CD14-positive monocyte (primary cell): ENCODE measurements around the gene TPCN1. TPM values are rescaled to one million over a fixed set of nuclear protein-coding genes. Genes with fewer than 3 reads are reported as not detected.
A peak's percentile ranks its signal among the peaks of the same experiment; 100 is the strongest.

Experiments
- DNase-seq, 3 donors: peaks; one replicate each; pipeline ENCODE4 v3.0.0-alpha.2; 2011 to 2022
- H2AFZ ChIP-seq: 2 replicates; pipeline ENCODE4 v1.6.0; 2012; ENCODE audit warnings: mild to moderate bottlenecking, low read depth, low read length, inconsistent platforms; ENCODE audit not compliant: insufficient read depth, poor library complexity, severe bottlenecking
- H3K27ac ChIP-seq, 2 donors: 1 replicate in 1 of 2; 2 replicates in 1 of 2; pipeline ENCODE4 v1.5.1; 2012 to 2013; ENCODE audit warnings: low read length in 2 of 2, control low read depth in 1 of 2, inconsistent platforms in 1 of 2, low read depth in 1 of 2, mild to moderate bottlenecking in 1 of 2
- H3K27me3 ChIP-seq, 2 donors: one replicate each; pipeline versions ENCODE4 v1.6.0 to v1.6.1; 2011 to 2013; ENCODE audit warnings: low read length in 2 of 2; ENCODE audit not compliant: control insufficient read depth in 2 of 2, insufficient read depth in 2 of 2
- H3K36me3 ChIP-seq, 2 donors: replicated peaks in 1 of 2; 1 replicate in 1 of 2; 2 replicates in 1 of 2; pipeline versions ENCODE4 v1.5.1 to v1.6.1; 2012 to 2013; ENCODE audit warnings: low read length in 2 of 2, control low read depth in 1 of 2, inconsistent platforms in 1 of 2, mild to moderate bottlenecking in 1 of 2; ENCODE audit not compliant: insufficient read depth in 2 of 2, control insufficient read depth in 1 of 2
- H3K4me1 ChIP-seq, 2 donors: 1 replicate in 1 of 2; 2 replicates in 1 of 2; pipeline versions ENCODE4 v1.5.1 to v1.6.1; 2012 to 2013; ENCODE audit warnings: low read length in 2 of 2, control low read depth in 1 of 2, inconsistent platforms in 1 of 2, mild to moderate bottlenecking in 1 of 2, moderate library complexity in 1 of 2; ENCODE audit not compliant: insufficient read depth in 2 of 2, control insufficient read depth in 1 of 2
- H3K4me2 ChIP-seq: replicated peaks from 2 replicates; pipeline ENCODE3; 2012; ENCODE audit warnings: low read length, moderate library complexity, mild to moderate bottlenecking; ENCODE audit not compliant: poor library complexity, severe bottlenecking; ENCODE audit errors: extremely low read depth
- H3K4me3 ChIP-seq, 3 experiments: fragments of 200-600 bp in 1 of 3; sonication (generic) in 1 of 3; replicated peaks in 1 of 3; 1 replicate in 2 of 3; 2 replicates in 1 of 3; pipeline ENCODE4 v1.5.1; 2011 to 2013; ENCODE audit warnings: low read length in 3 of 3, mild to moderate bottlenecking in 3 of 3, control low read depth in 2 of 3, low read depth in 2 of 3, inconsistent platforms in 1 of 3, moderate library complexity in 1 of 3
- H3K79me2 ChIP-seq: 2 replicates; pipeline ENCODE4 v1.6.0; 2012; ENCODE audit warnings: mild to moderate bottlenecking, control low read depth, inconsistent platforms, low read length, moderate library complexity; ENCODE audit not compliant: insufficient read depth
- H3K9ac ChIP-seq: 2 replicates; pipeline ENCODE4 v1.6.0; 2017; ENCODE audit warnings: low read length, mild to moderate bottlenecking; ENCODE audit not compliant: insufficient read depth, poor library complexity, severe bottlenecking
- H3K9me3 ChIP-seq, 2 donors: replicated peaks in 1 of 2; 1 replicate in 1 of 2; 2 replicates in 1 of 2; pipeline versions ENCODE4 v1.5.1 to v1.6.1; 2012 to 2013; ENCODE audit warnings: low read length in 2 of 2, control low read depth in 1 of 2; ENCODE audit not compliant: control insufficient read depth in 1 of 2, insufficient read depth in 1 of 2
- H4K20me1 ChIP-seq: 2 replicates; pipeline ENCODE4 v1.6.0; 2012; ENCODE audit warnings: mild to moderate bottlenecking, low read length, control low read depth, moderate library complexity; ENCODE audit not compliant: insufficient read depth
- H3K27ac Mint-ChIP-seq, 7 donors: one replicate each; pipeline ENCODE4 v1.8.0; 2020; ENCODE audit warnings: mild to moderate bottlenecking in 7 of 7, mixed read lengths in 7 of 7, moderate library complexity in 6 of 7, inconsistent platforms in 2 of 7
- H3K27me3 Mint-ChIP-seq, 3 donors: one replicate each; pipeline ENCODE4 v1.8.0; 2021 to 2022; ENCODE audit warnings: low read depth in 3 of 3, mild to moderate bottlenecking in 3 of 3, mixed read lengths in 3 of 3, moderate library complexity in 3 of 3, inconsistent platforms in 1 of 3
- H3K36me3 Mint-ChIP-seq, 2 donors: one replicate each; pipeline ENCODE4 v1.8.0; 2020; ENCODE audit warnings: mixed read lengths in 2 of 2, inconsistent platforms in 1 of 2, mild to moderate bottlenecking in 1 of 2
- H3K4me1 Mint-ChIP-seq: one replicate; pipeline ENCODE4 v1.8.0; 2020; ENCODE audit warnings: mild to moderate bottlenecking, mixed read lengths
- H3K4me3 Mint-ChIP-seq, 2 donors: one replicate each; pipeline ENCODE4 v1.8.0; 2020; ENCODE audit warnings: mild to moderate bottlenecking in 2 of 2, mixed read lengths in 2 of 2, moderate library complexity in 1 of 2
- H3K9me3 Mint-ChIP-seq, 7 donors: one replicate each; pipeline ENCODE4 v1.8.0; 2020 to 2022; ENCODE audit warnings: mixed read lengths in 7 of 7, mild to moderate bottlenecking in 6 of 7, moderate library complexity in 6 of 7, inconsistent platforms in 2 of 7
- WGBS: methylation state at CpG from one replicate; pipeline ENCODE4 v1.1.5; 2013; ENCODE audit warnings: missing lambda C conversion rate; ENCODE audit not compliant: insufficient coverage; 5-methylcytosine and 5-hydroxymethylcytosine counted together
- intact Hi-C, 2 donors: fragments of 100-400 bp; cut with micrococcal nuclease; formaldehyde crosslinking; loops; one replicate each; pipeline versions ENCODE4 v1.15.0 to v1.15.1; 2023
- polyA plus RNA-seq, 3 donors: library from polyadenylated mRNA; depleted of rRNA in 1 of 3; unstranded in 2 of 3; stranded (reverse) in 1 of 3; fragments of 300-500 nt in 2 of 3; fragments of >200 nt in 1 of 3; fragmentation: Illumina TruSeq in 2 of 3; gene quantifications; 1 replicate in 2 of 3; 2 replicates in 1 of 3; pipeline ENCODE4 v1.2.3, GENCODE V29; 2012 to 2021
- TF ChIP-seq, protein P1 (sequence below): fragments of 200-600 bp; IDR thresholded peaks from one replicate; pipeline ENCODE4 v1.8.0; 2022; ENCODE audit warnings: antibody characterized with exemption, mild to moderate bottlenecking

The TPCN1 gene
- polyA plus RNA-seq, 3 donors = 20.4 to 110 (median 34.9) TPM

DNA sequence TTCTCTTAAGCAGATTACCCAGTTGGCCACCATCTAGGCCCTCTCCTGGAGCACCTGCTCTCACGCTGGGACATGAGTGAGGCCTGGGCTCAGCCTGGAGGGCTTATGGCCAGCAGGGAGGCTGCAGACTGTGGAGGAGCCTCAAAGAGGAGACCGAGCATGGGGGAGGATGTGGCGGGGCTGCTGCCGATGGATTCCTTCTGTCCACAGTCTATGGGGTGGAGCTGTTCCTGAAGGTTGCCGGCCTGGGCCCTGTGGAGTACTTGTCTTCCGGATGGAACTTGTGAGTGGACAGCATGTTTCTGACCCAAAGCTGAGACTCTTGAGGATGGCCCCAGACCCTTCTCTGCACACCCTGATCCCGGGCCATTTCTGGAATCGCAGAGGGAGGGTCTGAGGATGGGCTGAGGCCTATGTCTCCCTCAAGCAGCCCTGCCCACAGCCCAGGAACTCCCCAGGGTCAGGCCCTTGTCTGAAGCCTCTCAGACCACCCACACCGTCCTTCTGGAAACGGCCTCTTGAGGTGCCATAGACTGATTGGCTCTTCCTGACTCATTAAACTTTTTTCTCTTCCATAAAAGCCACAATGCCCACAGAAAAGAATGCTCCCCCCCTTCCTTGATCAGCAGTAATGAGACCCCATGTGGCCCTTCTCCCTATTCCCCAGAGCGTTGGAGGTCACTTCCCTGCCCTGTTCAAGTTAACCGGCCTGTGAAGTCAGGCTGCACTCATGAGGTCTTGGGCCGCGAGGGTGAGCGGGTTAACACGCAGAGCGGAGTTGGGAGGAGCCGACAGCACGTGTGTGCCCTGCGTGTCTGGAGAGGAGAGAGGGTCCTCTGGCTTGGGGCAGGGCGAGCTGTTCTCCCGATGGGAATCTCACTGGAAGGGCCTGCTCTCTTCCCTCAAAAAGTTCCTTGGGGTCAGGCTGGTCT lies 64.7 kb downstream of the TPCN1 start:
- intact Hi-C loops = no loop called here
- DNase-seq = no peak
- H3K4me2 ChIP-seq = no peak overlapping the region
- H3K9me3 ChIP-seq = no peaks in the 10 kb centered on the region
- H3K9me3 Mint-ChIP-seq = no peaks in the 10 kb centered on the region
- no peak overlapping the region for H3K9ac ChIP-seq
- H3K4me1 Mint-ChIP-seq = no peaks in the 10 kb centered on the region
- H3K36me3 Mint-ChIP-seq = peaks cover 72 to 99% of the 10 kb centered on the region in 2 donors
- H3K36me3 ChIP-seq = peaks cover 92 to 96% of the 10 kb centered on the region in 2 donors
- no peaks in the 10 kb centered on the region for H3K79me2 ChIP-seq
- TF ChIP-seq, protein P1, sequence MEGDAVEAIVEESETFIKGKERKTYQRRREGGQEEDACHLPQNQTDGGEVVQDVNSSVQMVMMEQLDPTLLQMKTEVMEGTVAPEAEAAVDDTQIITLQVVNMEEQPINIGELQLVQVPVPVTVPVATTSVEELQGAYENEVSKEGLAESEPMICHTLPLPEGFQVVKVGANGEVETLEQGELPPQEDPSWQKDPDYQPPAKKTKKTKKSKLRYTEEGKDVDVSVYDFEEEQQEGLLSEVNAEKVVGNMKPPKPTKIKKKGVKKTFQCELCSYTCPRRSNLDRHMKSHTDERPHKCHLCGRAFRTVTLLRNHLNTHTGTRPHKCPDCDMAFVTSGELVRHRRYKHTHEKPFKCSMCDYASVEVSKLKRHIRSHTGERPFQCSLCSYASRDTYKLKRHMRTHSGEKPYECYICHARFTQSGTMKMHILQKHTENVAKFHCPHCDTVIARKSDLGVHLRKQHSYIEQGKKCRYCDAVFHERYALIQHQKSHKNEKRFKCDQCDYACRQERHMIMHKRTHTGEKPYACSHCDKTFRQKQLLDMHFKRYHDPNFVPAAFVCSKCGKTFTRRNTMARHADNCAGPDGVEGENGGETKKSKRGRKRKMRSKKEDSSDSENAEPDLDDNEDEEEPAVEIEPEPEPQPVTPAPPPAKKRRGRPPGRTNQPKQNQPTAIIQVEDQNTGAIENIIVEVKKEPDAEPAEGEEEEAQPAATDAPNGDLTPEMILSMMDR = no peak
- H3K27me3 Mint-ChIP-seq = peaks cover 0 to 2% (median 0%) of the 10 kb centered on the region in 3 donors
- no peaks in the 10 kb centered on the region for H3K27me3 ChIP-seq
- 95% methylated on average over 18 of the region's 22 CpGs for WGBS
- H3K4me3 Mint-ChIP-seq = no peak overlapping the region
- no peak overlapping the region for H3K27ac ChIP-seq
- H2AFZ ChIP-seq = no peak overlapping the region
- no peak overlapping the region for H3K4me3 ChIP-seq
- no peaks in the 10 kb centered on the region for H3K4me1 ChIP-seq
- peak overlapping the region in 2 of 7 donors; percentile 37 to 74 for H3K27ac Mint-ChIP-seq
- no peaks in the 10 kb centered on the region for H4K20me1 ChIP-seq

DNA sequence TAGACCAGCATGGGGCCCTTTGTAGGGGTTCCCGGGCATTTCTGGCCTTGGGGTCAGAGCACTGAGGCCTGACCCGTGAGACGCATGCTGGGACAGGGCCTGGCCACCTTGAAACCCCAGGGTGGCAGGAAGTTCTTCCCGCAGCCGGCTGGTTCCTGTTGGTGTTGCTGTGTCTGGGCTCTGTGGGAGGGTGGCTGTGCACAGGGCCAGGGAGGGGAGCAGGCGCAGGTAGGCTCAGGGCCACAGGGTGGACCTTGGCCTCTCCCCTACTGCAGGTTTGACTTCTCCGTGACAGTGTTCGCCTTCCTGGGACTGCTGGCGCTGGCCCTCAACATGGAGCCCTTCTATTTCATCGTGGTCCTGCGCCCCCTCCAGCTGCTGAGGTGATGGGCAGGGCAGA lies 65.4 kb downstream of the TPCN1 start:
- Histone ChIP-seq H3K36me3 (peaks cover 92 to 96% of the 10 kb centered on the region in 2 donors), H3K4me3 (no peak overlapping the region), H3K4me2 (no peak overlapping the region), H3K9me3 (no peaks in the 10 kb centered on the region), H3K4me1 (no peaks in the 10 kb centered on the region), H3K27me3 (no peaks in the 10 kb centered on the region), H3K9ac (no peak overlapping the region), H4K20me1 (no peaks in the 10 kb centered on the region), H3K27ac (no peak overlapping the region), H2AFZ (no peak overlapping the region), H3K79me2 (no peaks in the 10 kb centered on the region)
- peaks cover 76 to 99% of the 10 kb centered on the region in 2 donors for H3K36me3 Mint-ChIP-seq
- H3K4me3 Mint-ChIP-seq = no peak overlapping the region
- DNase-seq = no peak
- 90% methylated on average over 8 of the region's 11 CpGs for WGBS
- H3K27me3 Mint-ChIP-seq = peaks cover 0 to 2% (median 0%) of the 10 kb centered on the region in 3 donors
- TF ChIP-seq, protein P1 = no peak
- intact Hi-C loops = no loop called here
- no peaks in the 10 kb centered on the region for H3K4me1 Mint-ChIP-seq
- peak overlapping the region in 4 of 7 donors; percentile 4 to 52 (median 28) for H3K27ac Mint-ChIP-seq
- no peaks in the 10 kb centered on the region for H3K9me3 Mint-ChIP-seq
